Measurements from ENCODE around the gene RPL3. TPM values are rescaled to one million over a fixed set of nuclear protein-coding genes. Genes with fewer than 3 reads are reported as not detected.

The RPL3 gene
- total RNA-seq, 8 experiments from 2014 or later = 1,236 to 3,241 (median 1,964) TPM

DNA sequence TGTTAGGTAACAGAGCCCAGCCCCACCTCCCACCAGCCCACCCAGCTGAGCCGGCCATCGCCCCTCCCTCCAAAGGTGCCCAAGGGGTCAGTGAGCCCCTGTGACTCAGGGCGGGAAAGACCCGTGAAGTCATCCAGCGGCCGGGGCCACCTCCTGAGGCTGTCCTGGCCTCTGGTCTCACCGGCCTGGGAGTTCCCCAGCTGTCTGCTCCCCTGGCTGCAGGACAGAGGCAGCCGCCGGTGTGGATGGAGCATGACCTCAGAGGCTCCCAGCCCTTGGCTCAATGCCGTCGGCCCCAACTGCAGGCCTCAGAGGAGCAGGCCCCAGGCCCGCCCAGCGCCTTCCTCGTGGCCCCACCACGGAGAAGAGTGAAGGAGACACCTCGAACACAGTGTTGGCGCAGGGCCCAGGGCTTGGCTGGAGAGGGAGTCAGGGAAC lies 28.7 kb downstream of the RPL3 start:
- WGBS, 10 experiments = no CpG with 5 or more reads among the region's 17 CpGs

DNA sequence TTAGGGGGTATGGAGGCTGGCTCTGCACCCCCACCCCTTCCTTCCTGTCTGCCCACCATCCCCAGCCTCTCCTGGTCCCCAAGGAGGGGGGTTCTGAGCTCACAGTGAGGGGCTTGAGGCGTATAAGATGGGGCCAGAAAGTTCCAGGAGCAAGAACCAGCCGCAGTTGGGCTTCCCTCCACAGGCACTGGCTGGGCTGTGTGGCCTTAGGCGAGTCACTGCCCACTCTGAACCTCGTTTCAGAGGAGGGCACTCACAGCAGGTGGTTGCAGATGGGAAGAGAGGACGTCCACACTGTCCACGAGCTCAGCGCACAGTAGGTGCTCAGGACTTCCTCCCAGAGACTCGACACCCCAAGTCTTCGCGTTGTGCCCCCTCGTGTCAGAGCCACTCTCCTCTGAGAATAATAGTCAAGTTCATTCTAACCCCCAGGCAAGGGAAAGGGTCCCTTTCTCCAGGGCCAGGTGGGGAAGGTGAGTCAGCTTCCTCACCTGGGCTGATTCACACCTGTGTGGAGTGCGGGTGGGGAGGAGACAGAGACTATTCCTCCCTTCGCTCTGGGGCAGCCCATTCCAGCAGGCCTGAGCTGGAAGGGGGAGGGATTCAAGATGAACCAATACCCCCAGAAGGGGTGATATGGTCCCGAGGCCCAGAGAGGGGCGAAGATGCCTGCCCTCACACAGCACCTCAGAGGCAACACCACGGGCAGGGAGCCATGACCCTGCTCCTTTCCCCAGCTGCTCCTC lies 29.3 kb downstream of the RPL3 start:
- Histone ChIP-seq H3K4me1 (replicated peaks in 1 of 2) (peaks cover 5 to 26% of the 10 kb centered on the region in 2 donors), H3K27ac (no peak overlapping the region), H3K4me3 (no peak overlapping the region)
- WGBS, 10 experiments = 78 to 100% (median 82%) methylated on average over 2 to 8 of the region's 16 CpGs; no CpG with 5 or more reads in 7 of the 10 experiments
- in situ Hi-C loops (cut with MboI; ENCODE audit: low pct_unique_long_range_greater_than_20kb in 2 of 9, low sequenced_read_pairs in 9 of 9, unreplicated experiment in 9 of 9) = no loop called here
- ATAC-seq (replicated peaks in 6 of 8) = no peak

More for the DNA sequence above, 28.7 kb downstream of the RPL3 start:
- H3K27ac ChIP-seq = peak overlapping the region in 1 of 2 donors; percentile 2
- ATAC-seq (replicated peaks in 6 of 8) = peak in 7 of 8 experiments; percentile 17 to 79 (median 73)
- in situ Hi-C loops (cut with MboI; ENCODE audit: low pct_unique_long_range_greater_than_20kb in 2 of 9, low sequenced_read_pairs in 9 of 9, unreplicated experiment in 9 of 9) = no loop called here
- peaks cover 5 to 26% of the 10 kb centered on the region in 2 donors for H3K4me1 ChIP-seq (replicated peaks in 1 of 2)
- no peak overlapping the region for H3K4me3 ChIP-seq

DNA sequence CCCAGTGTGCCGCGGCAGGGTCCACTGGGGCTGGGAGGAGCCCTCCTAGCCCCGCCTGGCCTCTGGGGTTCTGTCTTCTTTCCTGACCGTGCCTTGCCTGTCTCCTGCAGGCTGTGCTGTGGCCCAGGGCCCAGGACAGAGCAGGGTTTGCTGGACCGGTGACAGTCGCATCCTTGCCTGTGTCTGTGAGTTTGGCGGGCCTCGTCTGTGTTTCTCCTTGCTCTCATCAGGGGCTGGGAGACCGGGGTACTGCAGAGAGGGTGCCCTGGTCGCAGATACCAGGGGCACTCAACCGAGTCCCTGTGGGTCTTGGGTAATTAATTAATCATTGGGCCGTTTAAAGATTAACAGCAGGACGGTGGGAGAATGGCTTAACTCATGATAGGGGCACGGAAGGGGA lies 29.9 kb downstream of the RPL3 start:
- Histone ChIP-seq H3K4me1 (replicated peaks in 1 of 2) (peaks cover 5 to 26% of the 10 kb centered on the region in 2 donors), H3K27ac (no peak overlapping the region), H3K4me3 (no peak overlapping the region)
- in situ Hi-C loops (cut with MboI; ENCODE audit: low pct_unique_long_range_greater_than_20kb in 2 of 9, low sequenced_read_pairs in 9 of 9, unreplicated experiment in 9 of 9) = no loop called here
- ATAC-seq (replicated peaks in 6 of 8) = no peak
- 6 to 45% (median 40%) methylated on average over 1 to 4 of the region's 14 CpGs; no CpG with 5 or more reads in 6 of the 10 experiments for WGBS, 10 experiments

DNA sequence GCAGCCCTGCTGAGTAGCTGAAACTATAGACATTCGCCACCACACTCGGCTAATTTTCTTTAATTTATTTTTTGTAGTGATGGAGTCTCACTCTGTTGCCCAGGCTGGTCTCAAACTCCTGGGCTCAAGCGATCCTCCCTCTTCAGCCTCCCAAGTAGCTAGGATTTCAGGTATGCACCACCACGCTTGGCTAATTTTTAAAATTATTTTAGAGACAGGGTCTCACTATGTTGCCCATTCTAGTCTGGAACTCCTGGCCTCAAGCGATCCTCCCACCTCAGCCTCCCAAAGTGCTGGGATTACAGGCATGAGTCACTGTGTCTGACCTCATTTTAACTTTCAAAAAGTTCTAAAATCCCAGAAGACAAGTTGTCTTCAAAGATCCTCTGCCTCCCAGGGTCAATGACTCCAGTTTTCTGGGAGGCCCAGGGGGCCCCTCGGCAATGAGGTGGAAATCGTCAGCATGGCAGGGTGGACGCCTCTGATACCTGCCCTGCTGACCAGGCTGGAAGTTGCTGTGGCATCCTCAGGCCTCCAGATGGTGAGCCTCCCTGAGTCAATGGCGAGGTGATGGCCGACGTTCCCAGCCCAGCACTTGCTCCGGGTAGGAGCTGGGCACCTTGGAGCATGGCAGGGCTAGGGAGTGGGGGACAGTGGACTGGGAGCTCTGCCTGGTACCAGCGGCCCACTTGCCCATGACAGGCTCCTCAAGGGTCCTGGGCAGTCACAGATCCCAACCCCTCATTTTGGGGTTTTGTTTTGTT lies 31.1 kb downstream of the RPL3 start:
- in situ Hi-C loops (cut with MboI; ENCODE audit: low pct_unique_long_range_greater_than_20kb in 2 of 9, low sequenced_read_pairs in 9 of 9, unreplicated experiment in 9 of 9) = no loop called here
- 60 to 100% (median 93%) methylated on average over 2 to 5 of the region's 13 CpGs; no CpG with 5 or more reads in 1 of the 10 experiments for WGBS, 10 experiments
- Histone ChIP-seq H3K4me3 (no peak overlapping the region), H3K27ac (no peak overlapping the region), H3K4me1 (replicated peaks in 1 of 2) (peaks cover 5 to 26% of the 10 kb centered on the region in 2 donors)
- no peak for ATAC-seq (replicated peaks in 6 of 8)

DNA sequence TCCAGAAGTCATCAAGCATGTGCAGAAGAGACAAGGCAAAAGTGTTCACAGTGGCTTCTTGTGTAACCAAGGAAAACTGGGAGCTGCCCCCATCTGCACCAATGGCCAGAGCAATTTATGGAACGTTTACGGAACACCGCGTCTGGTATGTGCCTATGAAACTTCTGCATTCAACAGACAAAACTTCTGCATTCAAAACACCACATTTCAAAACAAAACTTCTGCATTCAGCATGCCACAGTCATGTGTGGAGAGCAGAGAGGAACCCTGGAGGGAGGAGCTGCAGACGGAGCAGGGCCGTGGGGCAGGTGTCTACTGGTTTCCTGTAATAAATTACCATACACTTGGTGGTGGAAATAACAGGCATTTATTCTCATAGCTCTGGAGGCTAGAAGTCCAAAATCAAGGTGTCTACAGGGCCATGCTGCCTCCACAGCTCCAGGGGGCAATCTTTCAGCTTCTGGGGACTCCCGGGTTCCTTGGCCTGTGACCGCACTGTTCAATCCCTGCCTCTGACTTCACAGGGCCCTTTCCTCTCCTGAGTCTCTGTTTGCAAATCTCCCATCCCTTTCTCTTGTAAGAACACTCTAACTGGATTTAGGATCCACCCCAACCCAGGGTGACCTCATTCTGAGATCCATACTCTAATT lies 32.2 kb downstream of the RPL3 start:
- no peak overlapping the region for H3K27ac ChIP-seq
- peaks cover 0 to 27% of the 10 kb centered on the region in 2 donors for H3K4me1 ChIP-seq (replicated peaks in 1 of 2)
- ATAC-seq (replicated peaks in 6 of 8) = peak in 3 of 8 experiments; percentile 25 to 55 (median 51)
- in situ Hi-C loops (cut with MboI; ENCODE audit: low pct_unique_long_range_greater_than_20kb in 2 of 9, low sequenced_read_pairs in 9 of 9, unreplicated experiment in 9 of 9) = no loop called here
- WGBS, 10 experiments = 44 to 94% (median 74%) methylated on average over 2 to 7 of the region's 8 CpGs; no CpG with 5 or more reads in 2 of the 10 experiments
- H3K4me3 ChIP-seq = no peak overlapping the region

DNA sequence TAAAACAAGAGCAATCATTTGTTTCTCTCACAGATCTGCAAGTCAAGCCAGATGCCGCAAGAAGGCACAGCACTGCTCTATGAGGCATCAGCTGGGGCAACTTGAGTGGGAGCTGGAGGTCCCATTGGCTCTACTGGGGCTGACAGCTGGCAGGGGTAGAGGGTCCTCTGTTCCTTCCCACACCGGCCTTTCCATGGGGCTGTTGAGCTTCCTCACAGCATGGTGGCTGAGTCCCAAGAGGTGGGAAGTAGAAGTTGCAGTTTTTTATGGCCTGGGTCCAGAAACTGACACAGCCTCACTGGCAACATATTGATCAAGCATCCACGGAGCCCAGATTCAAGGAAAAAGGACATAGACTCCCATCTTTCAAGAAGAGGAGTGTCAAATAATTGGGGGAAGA lies 34.4 kb downstream of the RPL3 start:
- Histone ChIP-seq H3K4me1 (replicated peaks in 1 of 2) (peaks cover 0 to 10% of the 10 kb centered on the region in 2 donors), H3K27ac (no peak overlapping the region), H3K4me3 (no peak overlapping the region)
- no peak for ATAC-seq (replicated peaks in 6 of 8)
- WGBS, 10 experiments = 0 to 100% (median 81%) methylated on average over 1 to 3 of the region's 3 CpGs; no CpG with 5 or more reads in 7 of the 10 experiments
- in situ Hi-C loops (cut with MboI; ENCODE audit: low pct_unique_long_range_greater_than_20kb in 2 of 9, low sequenced_read_pairs in 9 of 9, unreplicated experiment in 9 of 9) = no loop called here

DNA sequence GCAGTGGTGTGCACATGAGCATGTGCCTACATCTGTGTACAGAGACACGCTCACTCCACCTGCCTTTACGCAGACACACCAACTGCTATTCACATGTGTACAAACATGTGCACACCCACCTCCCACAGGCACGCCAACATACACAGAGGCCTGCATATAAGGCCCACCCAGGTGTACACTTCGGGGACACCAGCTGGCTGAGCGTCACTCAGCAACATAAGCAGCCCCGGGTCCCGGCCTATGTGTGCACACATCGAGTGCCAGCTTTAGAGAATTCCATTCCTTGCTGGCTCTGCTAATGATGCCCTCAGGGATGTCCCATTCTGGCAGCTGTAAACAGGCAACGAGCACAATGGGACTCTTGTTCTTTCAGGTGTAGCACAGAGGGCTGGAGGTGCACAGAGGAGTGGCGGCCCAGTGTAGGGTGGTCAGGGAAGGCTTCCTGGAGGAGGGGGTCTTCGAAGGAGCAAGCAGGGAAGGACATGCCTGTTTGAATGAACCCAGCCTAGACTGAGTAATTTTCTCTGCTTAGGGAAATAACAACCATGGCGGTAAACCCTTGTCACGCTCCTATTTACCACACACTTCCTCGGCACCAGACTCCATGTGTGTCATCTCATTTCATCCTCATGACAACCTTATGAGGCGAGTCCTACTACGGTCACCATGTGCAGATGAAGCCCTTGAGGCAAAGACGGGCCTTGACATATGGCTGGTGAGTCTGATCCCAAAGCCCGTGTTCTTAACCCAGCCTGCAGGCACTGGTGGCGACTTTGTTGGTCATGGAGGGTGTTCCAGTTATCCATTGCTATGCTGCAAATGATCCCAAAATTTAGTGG lies 35.1 kb downstream of the RPL3 start:
- WGBS, 10 experiments = 80 to 100% (median 93%) methylated on average over 2 to 14 of the region's 19 CpGs; no CpG with 5 or more reads in 5 of the 10 experiments
- H3K4me1 ChIP-seq (replicated peaks in 1 of 2) = peaks cover 0 to 16% of the 10 kb centered on the region in 2 donors
- H3K4me3 ChIP-seq = no peak overlapping the region
- ATAC-seq (replicated peaks in 6 of 8) = peak in 1 of 8 experiments; percentile 19
- in situ Hi-C loops (cut with MboI; ENCODE audit: low pct_unique_long_range_greater_than_20kb in 2 of 9, low sequenced_read_pairs in 9 of 9, unreplicated experiment in 9 of 9) = no loop called here
- no peak overlapping the region for H3K27ac ChIP-seq

DNA sequence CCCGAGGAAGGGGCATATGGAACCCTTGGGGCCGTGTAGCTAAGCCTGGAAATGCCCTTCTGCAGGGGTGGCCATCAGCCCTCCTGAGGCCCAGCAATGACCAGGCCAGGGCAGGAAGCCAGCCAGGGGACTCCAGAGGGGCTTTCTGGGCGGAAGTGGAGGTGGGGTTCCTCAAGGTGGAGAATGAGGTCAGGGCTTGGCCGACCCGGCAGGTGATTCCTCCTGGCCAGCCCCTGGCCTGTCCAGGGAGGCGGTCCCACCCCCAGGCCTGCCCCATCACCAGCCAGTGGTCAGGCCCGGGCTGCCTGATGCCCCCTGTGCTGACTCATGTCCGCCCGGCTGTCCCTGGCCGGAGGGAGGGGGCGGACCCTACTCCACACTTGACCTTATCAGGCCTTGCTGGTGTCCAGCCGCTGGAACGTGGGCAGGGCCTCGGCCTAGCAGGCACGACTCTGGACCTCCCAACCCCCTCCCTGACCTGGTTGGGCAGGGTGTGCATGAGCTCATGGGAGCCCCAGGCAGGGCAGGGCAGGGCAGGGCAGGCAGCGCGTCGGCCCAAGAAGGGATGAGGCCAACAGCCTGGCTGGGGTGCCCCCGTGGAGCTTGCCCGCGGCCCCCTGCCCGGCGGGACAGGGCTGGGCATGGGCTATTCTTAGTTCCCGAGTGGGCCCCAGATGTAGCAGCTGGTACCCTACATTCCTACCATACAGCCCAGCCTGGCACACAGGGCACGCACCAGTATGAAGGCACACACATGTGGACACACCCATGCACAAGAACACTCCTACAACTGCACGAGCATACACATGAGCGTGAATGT lies 35.9 kb downstream of the RPL3 start:
- ATAC-seq (replicated peaks in 6 of 8) = peak in 6 of 8 experiments; percentile 11 to 65 (median 48)
- no peak overlapping the region for H3K4me3 ChIP-seq
- H3K27ac ChIP-seq = no peak overlapping the region
- 40 to 100% (median 80%) methylated on average over 1 to 6 of the region's 27 CpGs; no CpG with 5 or more reads in 7 of the 10 experiments for WGBS, 10 experiments
- in situ Hi-C loops (cut with MboI; ENCODE audit: low pct_unique_long_range_greater_than_20kb in 2 of 9, low sequenced_read_pairs in 9 of 9, unreplicated experiment in 9 of 9) = no loop called here
- H3K4me1 ChIP-seq (replicated peaks in 1 of 2) = peaks cover 0 to 24% of the 10 kb centered on the region in 2 donors

DNA sequence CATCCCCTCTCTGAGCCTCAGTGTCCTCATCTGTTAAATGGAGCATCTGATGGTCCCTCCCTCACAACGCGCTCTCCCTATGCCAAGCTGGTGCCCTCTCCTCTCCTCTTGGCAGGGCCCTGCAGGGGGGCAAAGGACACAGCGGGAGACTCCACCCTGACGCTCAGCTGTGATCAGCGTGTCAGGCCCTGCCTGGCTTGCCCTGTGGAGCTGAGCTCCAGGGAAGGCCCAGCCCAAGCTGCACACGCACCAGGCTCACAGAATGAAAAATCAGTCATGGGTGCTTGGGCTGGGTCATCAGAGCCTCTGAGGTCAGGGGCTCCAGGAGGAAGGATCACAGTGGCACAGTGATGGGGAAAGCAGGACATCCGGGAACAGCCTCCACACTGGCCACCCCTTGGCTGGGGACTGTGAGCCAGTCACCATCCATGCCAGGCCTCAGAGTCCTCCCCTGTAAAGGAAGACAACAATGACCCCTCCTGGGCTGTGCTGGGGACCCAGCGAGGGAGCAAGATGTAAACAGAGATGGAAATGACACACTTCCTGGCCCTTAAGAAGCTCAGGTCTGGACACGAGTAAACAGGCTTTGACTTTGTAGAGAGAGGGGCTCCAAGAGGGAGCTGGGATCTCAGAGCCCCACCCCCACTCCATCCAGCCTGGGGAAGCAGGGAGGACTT lies 36.6 kb downstream of the RPL3 start:
- in situ Hi-C loops (cut with MboI; ENCODE audit: low pct_unique_long_range_greater_than_20kb in 2 of 9, low sequenced_read_pairs in 9 of 9, unreplicated experiment in 9 of 9) = no loop called here
- no peak overlapping the region for H3K27ac ChIP-seq

DNA sequence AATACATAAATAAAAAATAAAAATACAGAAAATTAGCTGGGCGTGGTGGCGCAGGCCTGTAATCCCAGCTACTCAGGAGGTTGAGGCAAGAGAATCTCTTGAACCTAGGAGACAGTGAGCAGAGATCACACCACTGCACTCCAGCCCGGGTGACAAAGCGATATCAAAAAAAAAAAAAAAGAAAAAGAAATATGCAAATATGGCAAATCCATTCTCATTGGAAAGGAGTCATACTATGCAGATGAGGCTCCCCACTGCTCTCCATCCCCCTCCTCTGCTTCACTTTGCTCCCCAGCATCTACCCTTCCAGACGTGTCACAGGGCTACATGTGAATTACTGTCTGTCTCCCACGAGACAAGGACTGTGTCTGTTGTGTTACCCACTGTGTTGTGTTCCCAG lies 38.3 kb downstream of the RPL3 start:
- in situ Hi-C loops (cut with MboI; ENCODE audit: low pct_unique_long_range_greater_than_20kb in 2 of 9, low sequenced_read_pairs in 9 of 9, unreplicated experiment in 9 of 9) = no loop called here
- peaks cover 0 to 23% of the 10 kb centered on the region in 2 donors for H3K4me1 ChIP-seq (replicated peaks in 1 of 2)
- peak in 2 of 8 experiments; percentile 13 to 20 for ATAC-seq (replicated peaks in 6 of 8)
- H3K4me3 ChIP-seq = no peak overlapping the region
- no peak overlapping the region for H3K27ac ChIP-seq
- WGBS, 10 experiments = 47 to 100% (median 84%) methylated on average over 1 to 4 of the region's 6 CpGs; no CpG with 5 or more reads in 2 of the 10 experiments

More for the DNA sequence above, 36.6 kb downstream of the RPL3 start:
- Histone ChIP-seq H3K4me1 (replicated peaks in 1 of 2) (peaks cover 0 to 26% of the 10 kb centered on the region in 2 donors), H3K4me3 (no peak overlapping the region)
- WGBS, 10 experiments = 80 to 100% (median 93%) methylated on average over 1 to 4 of the region's 9 CpGs; no CpG with 5 or more reads in 6 of the 10 experiments
- peak in 5 of 8 experiments; percentile 45 to 75 (median 49) for ATAC-seq (replicated peaks in 6 of 8)

DNA sequence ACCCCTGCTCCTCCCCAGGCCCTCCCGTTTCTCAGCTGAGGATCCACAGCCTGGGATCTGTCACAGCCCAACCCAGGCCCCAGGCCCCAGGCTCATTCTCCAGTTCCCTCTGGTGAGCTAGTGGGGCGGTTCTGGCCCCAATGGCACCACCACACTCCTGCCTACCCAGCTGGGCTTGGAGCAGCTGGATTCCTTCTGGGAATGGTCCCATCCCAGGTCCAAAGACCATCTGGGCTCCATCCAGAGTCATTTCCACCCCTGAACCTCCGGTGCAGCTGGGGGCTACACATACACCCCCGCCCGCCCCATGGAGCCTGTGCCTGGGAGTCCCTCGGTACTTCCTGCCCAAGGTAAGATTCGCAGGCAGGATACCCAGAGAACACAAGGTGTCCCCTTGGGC lies 39.2 kb downstream of the RPL3 start:
- Histone ChIP-seq H3K4me1 (replicated peaks in 1 of 2) (peaks cover 0 to 23% of the 10 kb centered on the region in 2 donors), H3K4me3 (no peak overlapping the region), H3K27ac (no peak overlapping the region)
- in situ Hi-C loops (cut with MboI; ENCODE audit: low pct_unique_long_range_greater_than_20kb in 2 of 9, low sequenced_read_pairs in 9 of 9, unreplicated experiment in 9 of 9) = no loop called here
- ATAC-seq (replicated peaks in 6 of 8) = no peak
- WGBS, 10 experiments = 84 to 100% (median 91%) methylated on average over 2 to 3 of the region's 7 CpGs; no CpG with 5 or more reads in 6 of the 10 experiments
